IMR-90 (cell line): ENCODE results near the gene CLCN4.

Experiments
- CEBPB ChIP-seq: IDR thresholded peaks from 2 replicates; pipeline ENCODE4 v1.6.1; 2012; ENCODE audit warnings: low read depth, low read length, improper control_type of control experiment
- CHD1 ChIP-seq: IDR thresholded peaks from 2 replicates; pipeline ENCODE4 v1.6.1; 2012; ENCODE audit warnings: low read depth, low read length, improper control_type of control experiment
- ELK1 ChIP-seq: fragments of 150-350 bp; IDR thresholded peaks from 2 replicates; pipeline ENCODE4 v1.6.1; 2016; ENCODE audit warnings: low read depth, mild to moderate bottlenecking, low read length, moderate library complexity, borderline replicate concordance
- FOS ChIP-seq: fragments of 150-350 bp; IDR thresholded peaks from 2 replicates; pipeline ENCODE4 v1.6.1; 2016; ENCODE audit warnings: low read depth, low read length
- MAFK ChIP-seq: IDR thresholded peaks from 2 replicates; pipeline ENCODE4 v1.6.1; 2012; ENCODE audit warnings: low read depth, low read length, improper control_type of control experiment
- MAZ ChIP-seq: IDR thresholded peaks from 2 replicates; pipeline ENCODE4 v1.6.1; 2012; ENCODE audit warnings: low read depth, mild to moderate bottlenecking, low read length, improper control_type of control experiment, moderate library complexity, borderline replicate concordance
- MXI1 ChIP-seq: IDR thresholded peaks from 2 replicates; pipeline ENCODE4 v1.6.1; 2012; ENCODE audit warnings: low read depth, mild to moderate bottlenecking, low read length, moderate library complexity, borderline replicate concordance
- POLR2A ChIP-seq: IDR thresholded peaks from 2 replicates; pipeline ENCODE4 v1.6.1; 2012; ENCODE audit warnings: mild to moderate bottlenecking, low read depth, low read length
- RAD21 ChIP-seq: IDR thresholded peaks from 2 replicates; pipeline ENCODE4 v1.6.1; 2012; ENCODE audit warnings: low read length, improper control_type of control experiment
- RFX5 ChIP-seq: IDR thresholded peaks from 2 replicates; pipeline ENCODE4 v1.8.0; 2012; ENCODE audit warnings: low read depth, mild to moderate bottlenecking, low read length, moderate library complexity
- SMC3 ChIP-seq: fragments of 150-350 bp; IDR thresholded peaks from 2 replicates; pipeline ENCODE4 v1.6.1; 2016; ENCODE audit warnings: low read depth, mild to moderate bottlenecking, antibody characterized with exemption, low read length, moderate library complexity
- TF ChIP-seq, protein P1 (sequence below): conservative IDR thresholded peaks from 2 replicates; pipeline ENCODE4 v1.5.1; 2012; ENCODE audit warnings: mild to moderate bottlenecking, low read depth, low read length, improper control_type of control experiment

DNA sequence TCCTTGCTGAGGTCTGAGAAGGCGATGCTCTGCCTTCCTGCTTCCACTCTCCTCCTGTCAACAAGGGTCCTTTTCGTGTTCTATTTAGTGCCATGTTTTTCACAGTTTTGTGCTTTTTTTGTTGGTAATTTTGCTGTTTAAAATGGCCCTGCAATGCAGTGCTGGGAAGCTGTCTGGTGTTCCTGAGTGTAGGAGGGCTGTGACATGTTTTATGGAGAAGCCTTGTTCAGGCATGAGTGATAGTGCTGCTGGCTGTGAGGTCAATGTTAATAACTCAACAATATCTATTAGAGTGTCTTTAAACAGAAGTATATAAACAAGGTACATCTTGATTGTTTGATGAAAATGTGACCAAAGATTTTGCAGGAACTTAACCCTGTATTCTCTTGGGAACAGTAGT lies 27.6 kb downstream of the CLCN4 start:
- TF ChIP-seq, protein P1, sequence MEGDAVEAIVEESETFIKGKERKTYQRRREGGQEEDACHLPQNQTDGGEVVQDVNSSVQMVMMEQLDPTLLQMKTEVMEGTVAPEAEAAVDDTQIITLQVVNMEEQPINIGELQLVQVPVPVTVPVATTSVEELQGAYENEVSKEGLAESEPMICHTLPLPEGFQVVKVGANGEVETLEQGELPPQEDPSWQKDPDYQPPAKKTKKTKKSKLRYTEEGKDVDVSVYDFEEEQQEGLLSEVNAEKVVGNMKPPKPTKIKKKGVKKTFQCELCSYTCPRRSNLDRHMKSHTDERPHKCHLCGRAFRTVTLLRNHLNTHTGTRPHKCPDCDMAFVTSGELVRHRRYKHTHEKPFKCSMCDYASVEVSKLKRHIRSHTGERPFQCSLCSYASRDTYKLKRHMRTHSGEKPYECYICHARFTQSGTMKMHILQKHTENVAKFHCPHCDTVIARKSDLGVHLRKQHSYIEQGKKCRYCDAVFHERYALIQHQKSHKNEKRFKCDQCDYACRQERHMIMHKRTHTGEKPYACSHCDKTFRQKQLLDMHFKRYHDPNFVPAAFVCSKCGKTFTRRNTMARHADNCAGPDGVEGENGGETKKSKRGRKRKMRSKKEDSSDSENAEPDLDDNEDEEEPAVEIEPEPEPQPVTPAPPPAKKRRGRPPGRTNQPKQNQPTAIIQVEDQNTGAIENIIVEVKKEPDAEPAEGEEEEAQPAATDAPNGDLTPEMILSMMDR: no peak
- TF ChIP-seq SMC3 (no peak), MAZ (no peak), POLR2A (no peak), RFX5 (no peak), ELK1 (no peak), RAD21 (no peak), CEBPB (no peak), MXI1 (no peak), MAFK (no peak), FOS (no peak), CHD1 (no peak)
